Fibroblast of the conjunctiva (primary cell): ENCODE measurements around the gene DLG2.

ENCODE experiments used
- DNase-seq: peaks from one replicate; pipeline ENCODE4 v3.0.0-alpha.2; 2010; ENCODE audit warnings: low read depth

Gene DLG2

DNA sequence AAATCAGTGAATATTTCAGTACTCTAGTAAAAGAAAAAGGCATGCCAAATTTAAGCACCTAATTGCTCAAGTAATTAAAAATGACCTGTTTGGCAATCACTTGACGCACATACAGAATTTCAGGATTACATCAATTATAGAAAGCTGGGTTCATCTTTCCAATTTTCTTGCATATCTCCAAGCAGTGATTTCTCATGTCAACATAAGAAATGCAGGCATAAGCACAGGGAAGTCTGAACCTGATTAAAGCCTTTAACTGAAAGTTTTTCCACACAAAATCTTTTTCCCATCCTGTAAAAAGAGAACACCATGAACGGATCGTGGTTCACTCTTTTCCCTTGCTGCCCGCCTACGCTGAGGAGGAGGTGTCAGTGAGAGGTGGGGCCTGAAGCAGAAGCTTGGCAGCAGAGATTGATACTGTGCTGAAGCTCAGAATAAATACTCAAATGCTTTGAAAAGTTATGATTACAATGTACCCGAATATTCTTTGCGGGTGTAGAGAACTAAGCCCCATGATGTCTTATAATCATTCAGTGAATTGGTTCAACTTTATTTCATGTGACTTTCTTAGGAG, 1636.9 kb downstream of the DLG2 start:
- DNase-seq = no peak

DNA sequence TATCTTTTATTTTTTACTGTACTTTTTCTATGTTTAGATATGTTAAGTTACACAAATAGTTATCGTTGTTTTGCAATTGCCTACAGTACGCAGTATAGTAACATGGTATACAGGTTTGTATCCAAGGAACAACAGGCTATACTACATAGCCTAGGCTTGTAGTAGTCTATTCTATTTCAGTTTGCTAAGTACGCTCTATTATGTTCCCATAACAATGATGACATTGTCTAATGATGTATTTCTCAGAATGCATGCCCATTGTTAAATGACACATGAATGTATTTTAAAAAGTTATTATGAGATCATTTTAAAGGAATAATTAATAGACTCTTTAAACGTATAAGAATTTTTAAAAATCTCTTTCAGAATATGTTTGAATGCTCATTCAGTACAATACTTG, 1644.3 kb downstream of the DLG2 start:
- DNase-seq = no peak

DNA sequence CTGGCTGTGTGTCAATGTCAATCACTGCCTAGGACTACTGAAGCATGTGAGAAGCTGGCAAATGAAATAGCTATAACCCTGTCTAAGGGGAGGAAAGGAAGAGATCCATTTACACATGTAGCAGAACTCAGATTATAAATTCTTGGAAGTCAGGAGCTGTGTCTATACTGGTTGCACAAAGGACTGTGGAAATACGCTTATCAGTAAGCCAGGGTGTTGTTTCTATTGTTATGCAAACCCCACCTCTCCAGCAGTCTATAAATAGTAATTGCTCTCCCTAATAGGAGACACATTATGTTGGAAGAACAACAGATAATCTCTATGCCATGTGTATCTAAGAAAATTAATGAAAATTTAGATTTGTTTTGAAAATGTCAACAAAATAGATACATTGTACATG, 1647.6 kb downstream of the DLG2 start:
- no peak for DNase-seq

DNA sequence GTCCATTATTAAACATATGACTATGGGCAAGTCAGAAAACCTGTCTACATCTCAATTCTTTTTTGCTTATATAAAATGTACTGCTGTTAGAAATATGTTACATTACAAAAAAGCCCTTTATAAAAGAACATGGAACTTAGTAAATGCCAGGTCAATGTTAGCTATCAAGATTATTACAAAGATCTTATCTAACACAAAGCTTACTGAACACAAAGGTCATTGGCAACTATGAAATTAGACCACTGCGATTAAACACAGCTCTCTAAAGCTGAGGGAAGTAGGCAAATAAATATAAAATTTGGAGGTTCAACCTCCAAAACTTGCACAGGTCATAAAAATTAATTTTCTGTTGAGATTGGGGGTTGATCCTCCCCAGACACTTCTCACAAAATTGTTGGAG, 1648.2 kb downstream of the DLG2 start:
- no peak for DNase-seq

DNA sequence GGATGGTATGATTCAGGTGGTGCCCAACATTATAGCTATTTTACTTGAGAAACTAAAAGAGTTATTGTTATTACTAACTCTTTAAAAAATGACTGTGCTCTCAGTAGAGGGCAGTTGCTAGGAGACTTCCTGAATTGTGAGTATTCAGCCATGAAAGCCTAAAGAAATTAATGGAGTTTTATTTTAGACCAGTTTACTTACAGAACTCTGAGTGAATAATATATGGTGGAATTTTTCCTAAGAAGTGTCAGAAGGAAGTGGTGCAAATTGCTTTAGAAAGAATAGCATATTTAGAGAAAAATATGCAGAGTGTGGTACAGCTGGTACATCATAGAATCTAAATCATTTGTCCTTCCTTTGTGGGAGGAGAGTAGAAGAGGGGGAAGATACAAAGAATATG, 1651.1 kb downstream of the DLG2 start:
- no peak for DNase-seq

DNA sequence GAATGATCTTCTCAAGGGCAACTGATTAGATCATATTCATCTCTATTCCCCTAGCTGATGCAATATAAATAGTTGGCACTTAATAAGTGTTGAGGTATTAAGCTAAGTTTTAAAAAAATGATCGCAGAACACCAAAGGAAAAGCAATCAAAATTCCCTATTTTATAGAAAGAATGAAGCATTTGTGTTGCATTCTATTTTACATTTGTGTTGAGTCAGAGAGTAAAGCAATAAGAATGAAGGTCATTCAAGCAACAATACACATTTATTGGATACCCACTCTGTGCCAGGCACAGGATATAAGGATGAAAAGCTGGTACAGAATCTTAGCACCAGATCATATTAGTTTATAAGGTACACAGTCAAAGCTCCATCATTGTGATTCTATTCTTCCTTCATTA, 1654.6 kb downstream of the DLG2 start:
- DNase-seq = no peak

DNA sequence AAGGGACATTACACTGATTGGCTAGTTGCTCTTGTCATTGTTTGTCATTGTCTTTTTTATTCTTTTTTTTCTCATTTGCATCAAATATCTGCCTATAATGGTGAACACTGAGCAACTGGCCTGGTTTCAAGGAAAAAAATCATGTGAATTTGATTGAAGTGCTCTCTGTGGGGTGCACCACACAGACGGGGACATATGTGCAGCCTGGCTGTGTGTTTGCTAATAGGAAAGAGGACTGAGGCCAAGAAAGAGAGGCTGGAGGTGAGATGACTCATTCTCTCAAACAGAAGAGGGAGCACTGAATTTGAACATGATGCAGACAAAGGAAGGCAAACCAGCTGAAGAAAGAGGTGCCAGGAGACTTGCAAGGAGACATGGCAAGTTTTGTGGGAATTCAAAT, 1656.1 kb downstream of the DLG2 start:
- no peak for DNase-seq

DNA sequence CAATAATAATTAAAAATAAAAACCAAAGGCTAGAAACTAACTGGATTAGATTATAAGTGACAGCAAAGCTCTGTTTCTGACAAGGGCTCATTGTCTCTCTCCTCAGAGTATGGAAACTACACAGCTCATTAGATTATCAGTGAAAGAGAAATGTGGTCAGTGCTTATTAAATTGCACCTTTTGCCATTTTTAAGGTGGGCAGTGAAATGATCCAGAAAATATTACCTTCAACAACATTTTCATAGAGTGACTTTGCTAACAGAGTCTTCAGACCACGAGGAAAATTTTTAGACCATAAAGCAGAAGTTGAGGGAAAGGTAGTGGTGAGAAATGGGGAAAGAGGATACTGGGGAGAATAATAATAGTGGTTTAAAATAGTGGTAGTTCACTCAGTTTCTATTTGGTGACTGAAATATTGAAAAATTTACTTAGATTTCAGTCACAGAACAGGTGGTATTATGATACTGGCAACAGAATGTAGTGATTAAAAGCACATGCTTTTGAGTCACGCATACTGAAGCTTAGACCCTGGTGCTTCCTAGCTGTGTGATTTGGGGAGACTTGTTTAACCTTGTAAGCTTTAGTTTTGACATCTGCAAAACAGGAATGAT, 1657.0 kb downstream of the DLG2 start:
- no peak for DNase-seq

DNA sequence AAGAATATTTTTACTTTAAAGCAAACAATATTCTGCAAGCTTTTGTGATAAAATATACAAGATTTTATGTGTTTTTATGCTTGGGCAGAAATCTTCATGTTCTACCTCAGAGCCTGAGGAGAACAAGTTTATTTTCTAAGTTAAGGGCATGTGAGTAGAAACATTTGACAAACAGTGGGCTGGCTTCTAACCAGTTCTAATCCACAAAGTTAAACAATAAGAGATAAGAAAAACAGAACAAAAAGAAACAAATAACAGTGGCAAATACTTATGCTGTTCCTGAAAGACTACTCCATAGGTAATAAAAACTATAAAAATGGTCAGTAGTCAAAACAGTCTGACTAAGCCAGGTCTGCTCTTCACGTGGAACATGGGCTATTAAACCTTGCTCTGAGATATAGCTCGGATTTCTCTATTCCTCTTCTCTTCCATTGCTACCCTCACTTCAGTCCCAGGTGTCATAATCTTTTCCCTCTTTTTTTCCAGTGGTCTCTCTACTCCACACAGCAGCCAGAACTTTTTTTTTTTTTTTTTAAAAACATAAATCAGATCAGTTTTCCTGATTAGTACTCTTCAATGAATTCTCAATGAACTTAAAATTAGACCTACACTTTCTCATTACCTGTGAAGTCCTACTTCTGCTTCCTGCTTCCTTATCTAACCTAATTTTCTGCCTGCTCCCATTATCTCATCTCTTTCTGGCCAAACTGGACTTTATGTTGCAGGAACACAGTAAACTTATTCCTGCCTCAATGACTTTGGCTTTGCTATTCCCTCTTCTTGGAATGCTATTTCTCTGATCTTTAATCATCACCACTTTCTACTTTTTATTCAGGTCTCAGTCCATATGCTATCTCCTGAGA, 1669.9 kb downstream of the DLG2 start:
- DNase-seq = no peak

DNA sequence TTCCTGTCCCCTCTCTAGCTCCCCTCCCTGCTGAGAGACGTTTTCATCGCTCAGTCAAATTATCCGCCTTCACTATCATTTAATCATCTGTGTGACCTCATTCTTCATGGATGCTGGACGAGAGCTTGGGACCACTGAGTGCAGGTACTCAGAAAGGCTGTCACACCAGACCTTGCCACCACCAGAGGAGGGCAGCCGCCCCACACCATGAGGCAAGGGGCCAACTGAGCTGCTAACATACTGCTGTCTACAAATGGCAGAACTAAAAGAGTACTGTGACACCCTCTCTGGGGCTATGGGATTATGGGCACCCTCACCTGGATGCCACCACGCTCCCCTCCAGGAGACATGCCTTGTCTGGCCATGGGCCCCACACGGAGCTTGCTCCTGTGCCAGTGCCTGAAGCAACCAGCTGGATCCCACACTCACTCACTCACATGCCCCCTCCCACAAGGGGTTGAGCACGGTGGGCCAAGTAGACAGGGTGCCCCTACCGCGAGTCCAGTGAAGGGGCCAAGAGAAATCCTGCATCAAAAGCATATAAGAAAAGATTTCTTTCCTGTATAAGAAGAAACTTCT, 1670.9 kb downstream of the DLG2 start:
- DNase-seq = no peak

DNA sequence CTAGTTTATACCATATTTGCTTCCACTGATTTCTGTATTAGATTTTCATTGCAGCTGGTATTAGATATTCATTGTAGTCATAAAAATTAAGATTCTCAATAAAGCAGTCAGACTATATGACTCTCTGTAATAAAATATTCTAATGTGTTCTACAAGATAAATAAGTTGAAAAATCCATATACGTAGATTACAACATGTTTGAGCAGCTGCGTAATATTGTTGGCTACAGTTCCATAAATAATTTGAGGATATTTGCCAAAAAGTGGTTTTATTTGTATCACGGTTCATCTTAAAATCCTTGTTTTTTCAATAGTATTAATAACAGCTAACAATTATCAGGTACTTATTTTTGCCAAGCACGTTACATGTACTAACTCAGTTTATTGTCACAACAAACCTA, 1672.4 kb downstream of the DLG2 start:
- DNase-seq = no peak

DNA sequence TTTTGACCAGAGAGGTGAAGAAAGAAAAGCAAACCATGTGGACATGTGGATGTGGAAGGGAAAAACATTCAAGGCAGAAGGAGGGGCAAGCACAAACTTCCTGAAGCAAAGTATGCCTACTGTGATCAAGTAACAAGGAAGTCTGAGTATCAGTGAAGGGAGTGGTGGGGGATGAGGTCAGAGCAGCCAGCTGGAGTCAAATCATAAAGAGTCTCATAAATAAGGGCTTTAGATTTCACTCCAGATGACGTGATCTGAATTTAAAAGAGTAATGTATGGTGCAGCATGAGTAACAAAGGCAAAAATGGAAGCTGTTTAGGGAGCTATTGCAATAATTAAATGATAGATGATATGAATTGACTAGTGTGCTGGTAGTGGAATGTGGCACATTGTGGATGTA, 1675.6 kb downstream of the DLG2 start:
- no peak for DNase-seq

DNA sequence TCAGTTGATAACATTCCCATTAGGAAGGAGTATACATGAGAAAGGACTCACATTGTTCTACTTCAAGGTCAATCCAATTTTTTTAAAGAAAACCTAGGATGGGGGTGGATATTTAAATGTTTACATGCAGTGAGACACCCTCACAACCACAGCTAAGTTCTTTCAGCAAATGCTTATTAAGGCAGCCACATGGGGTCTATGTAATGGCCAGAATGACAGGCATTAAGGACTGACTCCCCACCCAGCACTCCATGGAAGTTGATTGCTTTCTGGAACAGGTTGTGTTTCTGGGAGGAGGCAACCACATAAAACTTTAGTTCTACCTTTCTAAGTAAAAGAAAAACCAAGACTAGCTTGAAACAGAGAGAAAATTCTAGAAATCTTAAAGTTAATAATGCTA, 1678.9 kb downstream of the DLG2 start:
- no peak for DNase-seq

DNA sequence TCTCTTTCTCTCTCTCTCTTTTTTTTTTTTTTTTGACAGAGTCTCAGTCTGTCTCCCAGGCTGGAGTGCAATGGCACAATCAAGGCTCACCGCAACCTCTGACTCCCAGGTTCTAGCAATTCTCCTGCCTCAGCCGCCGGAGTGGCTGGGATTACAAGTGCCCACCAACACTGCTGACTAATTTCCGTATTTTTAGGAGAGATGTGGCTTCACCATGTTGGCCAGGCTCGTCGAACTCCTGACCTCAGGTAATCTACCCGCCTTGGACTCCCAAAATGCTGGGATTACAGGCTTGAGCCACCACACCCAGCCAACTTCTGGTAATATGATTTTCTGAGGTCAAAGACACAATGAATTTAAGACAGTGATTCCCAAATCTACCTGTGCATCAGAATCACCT, 1681.2 kb downstream of the DLG2 start:
- DNase-seq = no peak

DNA sequence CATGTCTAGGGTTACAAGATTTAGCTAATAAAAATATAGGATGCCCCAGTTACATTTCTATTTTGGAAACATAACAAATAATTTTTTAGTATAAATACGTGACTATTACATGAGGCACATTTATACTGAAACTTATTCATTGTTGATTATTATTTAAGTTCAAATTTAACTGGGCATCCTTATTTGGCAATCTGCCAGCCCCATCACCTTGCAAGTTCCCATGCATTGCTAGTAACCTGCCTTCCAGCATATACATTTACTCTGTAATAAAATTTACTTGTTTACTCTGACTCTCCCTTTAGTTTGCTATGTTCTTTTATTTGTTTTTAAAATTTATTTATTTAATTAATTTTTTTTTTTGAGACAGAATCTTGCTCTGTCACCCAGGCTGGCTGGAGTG, 1686.1 kb downstream of the DLG2 start:
- no peak for DNase-seq

DNA sequence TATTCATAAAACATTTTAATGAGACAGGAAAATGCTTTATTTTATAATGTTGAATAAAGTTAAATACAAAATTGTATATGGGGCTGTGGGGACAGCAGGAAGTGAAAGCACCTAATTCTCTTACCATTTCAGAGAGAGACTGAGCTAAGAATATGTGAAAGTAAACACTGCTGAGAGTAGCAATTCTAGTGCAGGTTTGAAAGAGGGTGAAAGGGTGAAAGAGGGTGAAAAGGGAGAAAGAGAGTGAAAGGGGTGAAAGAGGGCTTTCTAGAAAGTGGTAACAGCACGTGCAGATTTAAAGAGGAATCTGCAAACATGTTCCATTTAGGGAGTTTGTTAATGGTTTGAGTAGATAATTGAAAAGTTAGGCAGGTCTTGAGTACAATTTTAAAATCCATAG, 1689.0 kb downstream of the DLG2 start:
- no peak for DNase-seq

DNA sequence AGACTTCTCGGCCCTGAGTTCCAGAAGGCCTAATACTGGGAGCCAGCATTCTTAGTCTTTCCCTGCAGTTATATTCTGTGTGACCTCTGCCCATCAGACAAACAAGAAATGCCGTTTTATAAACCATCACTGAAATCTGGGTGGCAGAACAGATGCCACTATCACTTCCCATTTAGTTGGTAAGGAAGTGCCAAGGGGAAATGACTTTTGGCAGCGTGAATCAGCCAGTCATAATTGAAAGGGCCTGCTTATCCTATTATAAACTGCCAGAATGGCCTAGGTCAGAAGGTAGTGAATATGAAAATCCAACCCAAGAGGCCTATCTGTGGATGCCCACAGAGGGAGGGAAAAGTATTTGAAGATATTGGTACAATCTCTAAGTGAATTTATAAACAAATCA, 1694.1 kb downstream of the DLG2 start:
- DNase-seq = no peak

DNA sequence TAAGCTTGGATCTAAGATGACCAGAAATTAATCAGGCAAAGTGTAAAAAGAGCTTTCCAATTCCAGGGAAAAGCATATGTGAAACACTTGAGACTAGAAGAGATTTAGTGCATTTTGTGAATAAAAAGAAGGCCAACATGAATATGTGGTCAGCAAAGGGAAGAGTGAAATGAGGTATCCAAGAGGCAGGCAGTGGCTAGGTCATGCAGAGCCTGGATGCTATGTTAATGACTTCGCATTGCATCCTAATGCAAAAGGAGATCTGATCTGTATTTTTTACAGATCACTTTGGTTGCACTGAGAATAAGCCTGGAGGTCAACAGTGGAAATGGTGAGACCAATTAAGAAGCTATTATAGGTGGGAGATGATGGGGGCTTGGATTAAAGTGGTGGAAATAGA, 1699.7 kb downstream of the DLG2 start:
- DNase-seq = no peak

DNA sequence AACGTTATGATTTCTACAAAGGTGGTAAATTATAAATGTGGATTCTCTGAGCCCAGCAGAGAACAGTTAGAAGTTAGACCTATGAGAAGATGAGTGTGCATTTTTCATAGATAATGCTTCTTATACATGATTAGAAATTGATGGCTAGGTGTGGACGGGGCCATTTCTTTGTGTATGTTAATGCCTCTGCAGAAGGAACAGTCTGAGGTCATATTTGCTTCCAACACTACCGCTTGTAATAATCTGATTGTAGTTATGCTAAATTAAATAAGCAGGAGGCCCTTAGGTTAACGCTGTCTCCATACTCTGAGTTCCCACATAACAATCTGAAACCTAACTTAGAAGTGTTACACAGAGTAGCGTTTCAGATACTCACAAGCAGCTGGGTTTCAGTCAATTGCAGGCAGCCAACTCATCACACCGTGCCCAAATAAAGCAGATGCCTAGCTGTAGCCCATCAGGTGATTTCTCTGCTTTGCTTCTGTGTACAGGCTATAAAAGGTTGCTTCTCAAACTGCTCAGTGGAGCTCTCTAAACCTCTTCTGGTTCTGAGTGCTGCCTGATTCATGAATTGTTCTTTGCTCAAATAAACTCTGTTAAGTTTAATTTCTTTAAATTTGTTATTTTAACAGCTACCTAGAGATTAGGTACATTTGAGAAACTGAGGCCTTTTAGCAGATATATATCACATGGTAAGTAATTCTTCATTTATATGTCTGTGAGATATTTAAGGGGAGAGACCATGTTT, 1702.2 kb downstream of the DLG2 start:
- no peak for DNase-seq

DNA sequence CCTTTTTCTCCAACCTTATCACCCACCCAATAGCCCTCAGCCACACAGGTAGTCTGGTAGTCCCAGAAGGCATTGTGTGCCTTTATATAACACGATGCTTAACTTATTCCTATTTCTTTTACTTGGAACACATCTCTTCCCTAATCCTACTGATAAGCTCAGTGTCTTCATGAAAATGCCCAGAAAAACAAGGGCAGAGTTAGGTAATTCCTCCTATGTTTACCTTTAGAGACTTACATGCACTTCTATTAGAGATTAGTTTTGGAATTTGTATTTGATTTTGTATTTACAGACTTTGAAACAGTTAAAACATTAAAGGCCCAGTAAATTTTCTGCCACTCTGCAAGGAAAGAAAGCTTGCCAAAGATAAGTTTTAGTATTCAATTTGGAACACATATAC, 1703.2 kb downstream of the DLG2 start:
- DNase-seq = no peak

DNA sequence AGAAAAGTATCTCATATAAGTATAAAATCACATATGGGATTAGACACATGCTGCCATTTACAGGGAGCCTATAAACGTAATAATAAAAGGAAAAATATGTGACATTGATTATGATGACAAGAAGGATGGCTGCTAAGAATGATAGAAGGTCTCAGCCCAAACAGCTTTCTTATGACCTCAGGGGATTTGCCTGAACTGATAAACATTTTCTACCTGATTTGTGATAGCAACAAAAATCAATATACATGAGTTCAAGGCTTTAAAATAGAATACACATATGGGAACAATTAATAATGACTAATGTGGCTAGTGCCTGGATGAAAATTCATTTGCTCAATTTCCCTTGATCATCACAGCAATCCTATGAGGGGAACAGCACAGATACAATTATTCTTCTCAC, 1704.2 kb downstream of the DLG2 start:
- no peak for DNase-seq

DNA sequence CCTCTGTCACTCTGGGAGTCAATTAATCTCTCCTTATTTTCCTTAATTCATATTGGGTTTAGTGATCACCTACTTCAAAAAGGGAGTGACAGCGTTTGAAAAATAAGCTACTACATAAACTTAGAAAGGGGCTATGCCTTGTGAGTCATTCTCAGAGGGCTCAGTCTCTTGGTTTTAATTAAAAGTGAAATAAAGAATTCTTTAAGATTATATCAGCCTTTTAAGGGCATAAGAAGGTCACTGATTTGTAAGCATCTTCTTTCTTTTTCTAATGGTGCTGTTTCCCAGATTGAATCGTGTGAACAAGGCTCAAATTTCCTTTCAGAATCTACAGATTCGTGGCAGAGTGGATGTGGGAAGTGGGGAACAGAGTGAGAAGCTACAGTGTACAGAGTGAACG, 1704.8 kb downstream of the DLG2 start:
- no peak for DNase-seq
